HepG2 (cell line): Measurements from ENCODE around the gene PERCC1. TPM values are rescaled to one million over a fixed set of nuclear protein-coding genes. Genes with fewer than 3 reads are reported as not detected.
A peak's percentile ranks its signal among the peaks of the same experiment; 100 is the strongest.

Experiments
- ATAC-seq: fragments of 200-7000 bp; cut with Tn5 transposase; 3 replicates; pipeline ENCODE4 v1.9.1; 2020; ENCODE audit warnings: mild to moderate bottlenecking, moderate library complexity
- BruUV-seq: library from RNA; stranded (reverse); fragments of 400-500 nt; replicated peaks from 2 replicates; lab custom pipeline; 2021; lab: Mats Ljungman, UMichigan
- CTCF ChIA-PET: fragments of 300-600 bp; formaldehyde crosslinking; extraction: SDS; loops from one replicate; lab custom pipeline; 2021; ENCODE audit warnings: low total read pairs, inconsistent platforms, low intra/inter-chr PET ratio; lab: Yijun Ruan, JAX
- POLR2A ChIA-PET: fragments of 350-600 bp; sonication (Branson Sonifier 250); formaldehyde crosslinking; loops from one replicate; lab custom pipeline; 2020; ENCODE audit warnings: antibody characterized with exemption, inconsistent platforms; lab: Yijun Ruan, JAX
- DNase-seq: peaks from one replicate; pipeline ENCODE4 v3.0.0-alpha.2; 2015; ENCODE audit warnings: low spot score
- FAIRE-seq: peaks from 3 replicates; lab custom pipeline; 2011; peaks lifted over from hg19 to GRCh38; lab: Jason Lieb, UNC
- H2AFZ ChIP-seq: one replicate; pipeline ENCODE4 v1.6.1; 2011; ENCODE audit warnings: low read length, inconsistent platforms
- H3K27ac ChIP-seq: fragments of 300-600 bp; 3 replicates; pipeline ENCODE4 v1.8.0; 2011; ENCODE audit warnings: mixed run types, mild to moderate bottlenecking, mixed read lengths, low read length, inconsistent platforms; ENCODE audit not compliant: insufficient read depth; ENCODE audit errors: extremely low read length
- H3K27me3 ChIP-seq, 2 experiments: fragments of 200-600 bp in 1 of 2; 2 replicates in 1 of 2; 3 replicates in 1 of 2; pipeline versions ENCODE4 v1.6.0 to v1.8.0; 2011; ENCODE audit warnings: low read length in 2 of 2, mild to moderate bottlenecking in 2 of 2, moderate library complexity in 2 of 2, inconsistent platforms in 1 of 2; ENCODE audit not compliant: insufficient read depth in 2 of 2, control insufficient read depth in 1 of 2
- H3K36me3 ChIP-seq, 2 experiments: fragments of 200-600 bp in 1 of 2; replicated peaks in 1 of 2; 2 replicates in 1 of 2; 3 replicates in 1 of 2; pipeline versions ENCODE4 v1.5.1 to v1.8.0; 2011; ENCODE audit warnings: low read length in 2 of 2, inconsistent platforms in 1 of 2; ENCODE audit not compliant: insufficient read depth in 2 of 2, control insufficient read depth in 1 of 2
- H3K4me1 ChIP-seq: 2 replicates; pipeline ENCODE4 v1.5.1; 2012; ENCODE audit warnings: low read length, inconsistent platforms; ENCODE audit not compliant: insufficient read depth
- H3K4me2 ChIP-seq: 2 replicates; pipeline ENCODE4 v1.6.0; 2011; ENCODE audit warnings: low read depth, low read length, inconsistent platforms
- H3K4me3 ChIP-seq, 3 experiments: fragments of 200-600 bp in 1 of 3; sonication (generic), shearing (Covaris generic) in 1 of 3; replicated peaks in 1 of 3; 2 replicates each; pipeline ENCODE4 v1.5.1; 2011 to 2016; ENCODE audit warnings: low read length in 3 of 3, inconsistent platforms in 2 of 3, low read depth in 2 of 3, mild to moderate bottlenecking in 2 of 3, control low read depth in 1 of 3, mixed read lengths in 1 of 3; ENCODE audit not compliant: insufficient read depth in 1 of 3
- H3K79me2 ChIP-seq: one replicate; pipeline ENCODE4 v1.6.1; 2011; ENCODE audit warnings: low read length, inconsistent platforms; ENCODE audit not compliant: insufficient read depth
- H3K9ac ChIP-seq: 2 replicates; pipeline ENCODE4 v1.6.0; 2011; ENCODE audit warnings: mild to moderate bottlenecking, low read depth, low read length, inconsistent platforms; ENCODE audit not compliant: insufficient read depth
- H3K9me3 ChIP-seq: 2 replicates; pipeline ENCODE4 v1.5.1; 2012; ENCODE audit warnings: mild to moderate bottlenecking, low read length
- H4K20me1 ChIP-seq: 2 replicates; pipeline ENCODE4 v1.6.0; 2011; ENCODE audit warnings: inconsistent platforms, mild to moderate bottlenecking, low read length, moderate library complexity; ENCODE audit not compliant: insufficient read depth
- AGO2 ChIP-seq: fragments of 200-400 bp; formaldehyde crosslinking; optimal IDR thresholded peaks from 2 replicates; pipeline ENCODE3; 2017; ENCODE audit warnings: mild to moderate bottlenecking, low read depth, low read length, moderate library complexity
- FLYWCH1 ChIP-seq: sonication (generic); formaldehyde crosslinking; IDR thresholded peaks from 2 replicates; pipeline ENCODE4 v1.8.1; 2023; ENCODE audit warnings: mild to moderate bottlenecking, missing genetic modification reagents
- MXI1 ChIP-seq: IDR thresholded peaks from 3 replicates; pipeline ENCODE4 v1.6.1; 2012; ENCODE audit warnings: low read depth, low read length, inconsistent platforms, borderline replicate concordance
- SNRNP70 ChIP-seq: fragments of 200-400 bp; formaldehyde crosslinking; IDR thresholded peaks from 2 replicates; pipeline ENCODE4 v1.6.1; 2017; ENCODE audit warnings: mild to moderate bottlenecking, low read depth, low read length, moderate library complexity
- ZNF644 ChIP-seq: IDR thresholded peaks from 2 replicates; pipeline ENCODE4 v1.6.1; 2016; ENCODE audit warnings: low read depth
- WGBS: methylation state at CpG from one replicate; pipeline ENCODE4 v1.1.6; 2017; ENCODE audit warnings: low lambda C conversion rate; 5-methylcytosine and 5-hydroxymethylcytosine counted together
- in situ Hi-C: cut with HindIII; loops from 2 replicates; pipeline ENCODE4 v1.10.0; 2017; ENCODE audit warnings: low pct_unique_long_range_greater_than_20kb; ENCODE audit not compliant: extremely low pct_ligation_motif_present
- intact Hi-C: fragments of 100-400 bp; cut with micrococcal nuclease; formaldehyde crosslinking; loops from one replicate; pipeline ENCODE4 v1.10.0; 2022; ENCODE audit not compliant: unreplicated experiment
- polyA plus RNA-seq, 8 experiments: library from polyadenylated mRNA; depleted of rRNA in 3 of 8; stranded (reverse) in 7 of 8; unstranded in 1 of 8; fragments of >200 nt; fragmentation: Illumina TruSeq in 4 of 8; extraction: Trizol in 4 of 8; gene quantifications; 2 replicates each; pipeline versions ENCODE4 v1.2.1 to v1.2.3, GENCODE V29; 2011 to 2016; ENCODE audit warnings: low read depth in 4 of 8, missing spikeins in 1 of 8, mixed read lengths in 1 of 8; ENCODE audit not compliant: insufficient read depth in 1 of 8
- total RNA-seq, 5 experiments: library from RNA; depleted of rRNA; stranded (reverse); fragments of >200 nt; fragmentation: Illumina TruSeq; extraction: Trizol; gene quantifications; 2 replicates each; pipeline ENCODE4 v1.2.3, GENCODE V29; 2016; ENCODE audit warnings: low read depth in 1 of 5
- TF ChIP-seq, protein P1 (sequence below): sonication (generic); formaldehyde crosslinking; IDR thresholded peaks from 2 replicates; pipeline ENCODE4 v1.4.0; 2020; ENCODE audit warnings: mild to moderate bottlenecking, low read depth, missing genetic modification reagents

Gene PERCC1
- total and polyA plus RNA-seq, 2 of the 13 experiments (the other 11 are each of a cell fraction or from before 2014, with no cell fraction given): 0.15 TPM; not detected in 1

DNA sequence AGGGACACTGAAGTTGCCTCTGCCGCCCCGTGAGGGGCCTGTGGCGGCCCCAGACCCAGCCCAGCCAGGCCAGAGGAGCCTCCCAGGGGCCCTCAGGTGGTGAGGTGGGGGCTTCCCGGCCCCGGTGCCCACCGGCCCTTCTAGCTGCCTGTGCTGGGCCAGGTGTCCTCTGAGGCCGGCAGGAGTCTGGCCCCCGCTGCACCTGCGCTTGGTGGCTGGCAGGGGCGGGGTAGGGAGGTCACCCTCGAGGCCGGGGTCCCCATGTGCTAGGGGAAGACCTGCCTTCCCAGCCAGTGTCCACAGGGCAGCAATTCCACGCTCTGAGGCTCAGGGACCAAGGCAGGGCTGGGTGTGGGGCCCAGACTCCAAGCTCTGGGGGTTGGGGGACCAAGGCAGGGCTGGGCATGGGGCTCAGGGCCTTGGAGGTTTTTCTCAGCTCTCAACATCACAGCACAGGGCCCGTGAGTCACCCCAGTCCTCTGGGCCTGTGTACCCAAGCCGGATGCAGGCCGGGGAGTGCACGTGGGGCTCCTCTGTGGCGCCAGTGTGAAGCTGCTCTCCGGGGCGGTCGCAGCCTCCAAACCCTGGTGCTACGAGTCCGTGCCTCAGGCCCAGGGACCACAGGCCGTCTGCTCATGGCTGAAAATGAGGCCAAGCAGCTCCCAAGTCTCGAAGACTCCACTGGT lies 14.8 kb downstream of the PERCC1 start:
- Histone ChIP-seq H3K4me2 (no peak overlapping the region), H3K36me3 (no peaks in the 10 kb centered on the region; a peak in 1 of 5 replicates), H3K27me3 (peaks cover 0 to 1% of the 10 kb centered on the region in 2 experiments; a peak in 3 of 5 replicates), H2AFZ (no peak overlapping the region), H3K9ac (no peak overlapping the region), H3K27ac (no peak overlapping the region), H3K4me1 (peaks cover 14% of the 10 kb centered on the region), H4K20me1 (no peaks in the 10 kb centered on the region), H3K4me3 (no peak overlapping the region), H3K9me3 (no peaks in the 10 kb centered on the region), H3K79me2 (no peaks in the 10 kb centered on the region)
- DNase-seq (no peak), FAIRE-seq (no peak), ATAC-seq (no peak)
- TSS peak; percentile 59 for BruUV-seq
- WGBS: 98% methylated on average over 6 of the region's 25 CpGs
- in situ Hi-C loops: no loop called here
- intact Hi-C loops: no loop called here
- ChIA-PET POLR2A (no interaction called here), CTCF (no interaction called here)
- TF ChIP-seq SNRNP70: no peak
- peak; percentile 27 for TF ChIP-seq AGO2

GRCh38 chr16:1446296-1447080 lies 15.6 kb downstream of the PERCC1 start:
- intact Hi-C loops (no loop called here), in situ Hi-C loops (no loop called here)
- no peak for ATAC-seq
- no peak for FAIRE-seq
- Histone ChIP-seq H3K9ac (no peak overlapping the region), H3K4me3 (no peak overlapping the region), H3K79me2 (no peaks in the 10 kb centered on the region), H3K4me1 (peaks cover 7% of the 10 kb centered on the region), H3K9me3 (no peaks in the 10 kb centered on the region)
- CTCF ChIA-PET: no interaction called here
- no TSS peak for BruUV-seq
- DNase-seq: no peak
- TF ChIP-seq FLYWCH1 (CRISPR knock-in tag) (no peak), MXI1 (no peak), ZNF644 (CRISPR knock-in tag) (no peak), AGO2 (peak; percentile 13)
- TF ChIP-seq, protein P1, sequence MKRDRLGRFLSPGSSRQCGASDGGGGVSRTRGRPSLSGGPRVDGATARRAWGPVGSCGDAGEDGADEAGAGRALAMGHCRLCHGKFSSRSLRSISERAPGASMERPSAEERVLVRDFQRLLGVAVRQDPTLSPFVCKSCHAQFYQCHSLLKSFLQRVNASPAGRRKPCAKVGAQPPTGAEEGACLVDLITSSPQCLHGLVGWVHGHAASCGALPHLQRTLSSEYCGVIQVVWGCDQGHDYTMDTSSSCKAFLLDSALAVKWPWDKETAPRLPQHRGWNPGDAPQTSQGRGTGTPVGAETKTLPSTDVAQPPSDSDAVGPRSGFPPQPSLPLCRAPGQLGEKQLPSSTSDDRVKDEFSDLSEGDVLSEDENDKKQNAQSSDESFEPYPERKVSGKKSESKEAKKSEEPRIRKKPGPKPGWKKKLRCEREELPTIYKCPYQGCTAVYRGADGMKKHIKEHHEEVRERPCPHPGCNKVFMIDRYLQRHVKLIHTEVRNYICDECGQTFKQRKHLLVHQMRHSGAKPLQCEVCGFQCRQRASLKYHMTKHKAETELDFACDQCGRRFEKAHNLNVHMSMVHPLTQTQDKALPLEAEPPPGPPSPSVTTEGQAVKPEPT (CRISPR knock-in tag): no peak
- TF ChIP-seq, all 625 proteins: peak for 1
- Histone ChIP-seq H4K20me1 (no peaks in the 10 kb centered on the region), H3K27me3 (peaks cover 0 to 1% of the 10 kb centered on the region in 2 experiments; a peak in 3 of 5 replicates), H3K36me3 (peaks cover 2 to 4% of the 10 kb centered on the region in 2 experiments; a peak in 2 of 5 replicates), H2AFZ (no peak overlapping the region), H3K4me2 (no peak overlapping the region), H3K27ac (no peak overlapping the region)
- POLR2A ChIA-PET: no interaction called here
- WGBS: over 99% methylated on average over 15 of the region's 41 CpGs
